HG03571 (cell line): ENCODE data around the gene EOLA1.
"Not testable (repeated sequence)": the region's sequence is repeated elsewhere in the genome, so short reads cannot be mapped to it uniquely, and the experiment has no call there.

Source experiments
- ATAC-seq: cut with Tn5 transposase; IDR thresholded peaks from one replicate; pipeline ENCODE4 v1.9.1; 2021; ENCODE audit not compliant: unreplicated experiment

Gene EOLA1

GRCh38 chrX:149541521-149542047, 772 bp downstream of the EOLA1 start:
- no peak for ATAC-seq

DNA sequence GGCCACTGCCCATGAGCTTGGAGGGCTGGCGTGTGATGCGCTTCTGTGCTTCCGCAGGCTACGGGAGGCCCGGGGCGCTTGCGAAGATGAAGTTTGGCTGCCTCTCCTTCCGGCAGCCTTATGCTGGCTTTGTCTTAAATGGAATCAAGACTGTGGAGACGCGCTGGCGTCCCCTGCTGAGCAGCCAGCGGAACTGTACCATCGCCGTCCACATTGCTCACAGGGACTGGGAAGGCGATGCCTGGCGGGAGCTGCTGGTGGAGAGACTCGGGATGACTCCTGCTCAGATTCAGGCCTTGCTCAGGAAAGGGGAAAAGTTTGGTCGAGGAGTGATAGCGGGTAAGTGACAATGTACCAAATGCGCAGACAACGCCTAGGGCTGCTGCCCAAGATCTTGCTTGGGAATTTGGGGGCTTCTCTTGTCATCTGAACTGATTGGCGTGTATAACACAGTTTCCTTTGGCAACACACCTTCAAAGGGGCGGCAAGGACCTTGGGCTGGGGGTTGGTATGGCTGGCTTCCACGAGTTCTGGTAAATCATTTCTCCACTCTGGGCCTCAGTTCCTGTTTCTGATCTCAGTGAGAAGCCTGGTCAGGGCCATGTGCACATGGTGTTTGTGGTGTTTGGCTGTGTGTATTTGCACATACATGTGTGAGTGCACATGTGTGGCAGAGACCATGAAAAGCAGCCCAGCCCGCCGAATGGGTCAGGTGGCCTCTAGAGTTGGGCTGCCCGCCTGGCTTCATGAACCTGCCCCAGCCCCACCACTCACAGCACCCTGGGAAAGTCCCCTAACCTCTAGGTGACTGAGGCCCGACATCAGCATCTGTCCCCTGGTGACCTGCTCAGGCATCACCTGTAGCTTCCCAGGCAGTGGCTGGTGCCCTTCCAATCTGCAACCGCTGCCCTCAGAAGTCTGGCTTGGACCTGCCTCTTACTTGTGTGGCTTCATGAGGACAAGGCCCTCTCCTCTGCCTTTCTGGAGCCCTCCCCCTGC, 5.0 kb downstream of the EOLA1 start:
- ATAC-seq: peak; percentile 70

- not testable (repeated sequence) for ATAC-seq
Measured at GRCh38 chrX:149546962-149547361, 6.2 kb downstream of the EOLA1 start.

- ATAC-seq: not testable (repeated sequence)
Measured at GRCh38 chrX:149547782-149548181, 7.0 kb downstream of the EOLA1 start.

DNA sequence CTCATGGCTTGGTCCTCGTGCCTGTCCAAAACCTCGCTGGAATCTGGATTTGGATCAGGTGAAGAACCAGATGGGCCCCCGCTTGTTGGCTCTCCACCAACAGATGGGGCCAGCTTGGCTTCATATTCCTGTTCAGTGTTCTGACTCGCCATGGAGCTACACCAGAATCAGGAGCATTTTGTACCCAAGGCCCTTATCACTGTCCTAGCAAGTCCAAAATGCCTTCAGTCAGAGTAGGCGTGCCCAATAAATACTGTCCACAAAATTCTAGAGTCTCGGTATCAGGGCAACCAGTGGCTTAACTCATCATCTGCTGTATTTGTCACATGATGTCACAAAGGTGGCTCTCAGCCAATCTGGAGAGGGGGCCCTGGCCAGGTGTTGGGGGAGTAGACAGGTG, 8.9 kb downstream of the EOLA1 start, which contains the start of gene HSFX3:
Gene HSFX3 (minus strand): TSS at position 224 of the 400 bp plus-strand sequence. CDS start 72 bp downstream, at position 152.
- ATAC-seq: not testable (repeated sequence)

DNA sequence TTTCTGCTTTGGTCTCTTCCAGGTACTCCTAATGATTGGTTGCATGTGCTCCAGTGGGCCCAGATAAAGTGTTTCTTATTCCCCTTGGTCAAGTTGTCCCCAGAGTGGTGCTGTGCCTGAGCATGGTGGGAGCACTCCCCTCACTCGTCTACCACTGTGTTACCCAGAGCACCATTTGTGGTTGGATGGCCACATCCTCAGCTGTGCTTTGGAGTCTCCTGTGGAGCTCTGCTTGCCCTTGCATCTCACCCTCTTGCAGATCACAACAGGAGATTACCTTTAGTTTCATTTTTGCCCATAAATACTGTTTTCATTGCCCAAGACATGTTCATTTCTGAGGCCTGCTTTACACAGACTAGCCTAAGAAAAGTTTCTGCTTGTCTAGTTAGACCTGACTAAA, 9.6 kb downstream of the EOLA1 start:
- ATAC-seq: not testable (repeated sequence)

- not testable (repeated sequence) for ATAC-seq
Measured at GRCh38 chrX:149551245-149551938, 10.6 kb downstream of the EOLA1 start.

GRCh38 chrX:149551939-149552248, 11.1 kb downstream of the EOLA1 start:
- ATAC-seq: not testable (repeated sequence)

- not testable (repeated sequence) for ATAC-seq
Measured at GRCh38 chrX:149555251-149555650, 14.4 kb downstream of the EOLA1 start.

DNA sequence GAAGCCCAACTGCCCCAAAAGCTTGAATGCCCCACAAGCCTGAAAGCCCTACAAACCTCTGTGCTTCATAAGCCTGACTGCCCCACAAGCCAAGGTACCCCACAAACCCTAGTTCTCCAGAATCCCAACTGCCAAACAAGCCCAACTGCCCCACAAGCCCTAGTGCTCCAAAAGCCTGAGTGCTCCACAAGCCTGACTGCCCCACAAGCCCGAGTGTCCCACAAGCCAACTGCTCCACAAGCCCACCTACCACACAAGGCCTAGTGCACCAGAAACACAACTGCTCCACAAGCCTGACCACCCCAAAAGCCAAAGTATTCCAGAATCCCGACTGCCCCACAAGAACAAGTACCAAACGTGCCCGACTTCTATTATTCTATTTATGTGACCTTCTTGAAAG, 22.5 kb downstream of the EOLA1 start:
- ATAC-seq: no peak

GRCh38 chrX:149567621-149568417, 27.0 kb downstream of the EOLA1 start:
- ATAC-seq: no peak

DNA sequence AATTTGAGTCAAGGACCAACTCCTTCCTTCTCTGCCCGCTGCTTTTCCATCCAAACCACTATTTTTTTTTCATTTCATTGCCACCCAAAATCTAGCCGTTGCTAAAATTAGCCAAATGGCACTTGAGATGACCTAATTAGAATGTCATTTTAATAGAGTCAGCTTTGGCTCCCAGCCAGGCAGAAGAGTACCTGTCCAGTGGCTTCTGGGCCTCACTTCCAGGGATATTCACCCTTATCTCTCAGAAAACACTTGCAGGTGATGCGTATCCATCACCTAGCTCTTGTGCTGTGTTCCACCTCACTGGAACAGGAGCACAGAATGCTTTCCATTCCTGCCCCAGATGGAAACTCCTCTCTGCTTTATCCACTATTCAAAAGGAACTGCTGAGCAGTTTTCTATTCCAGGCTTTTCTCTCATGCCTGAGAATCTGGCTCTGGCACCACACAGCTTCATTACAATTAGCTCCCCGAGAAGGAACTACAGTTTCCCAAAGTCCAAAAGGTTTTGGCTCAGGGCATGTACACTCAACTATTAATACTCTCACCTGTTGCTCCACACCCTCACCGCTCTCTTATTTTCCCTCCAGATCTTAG, 28.0 kb downstream of the EOLA1 start:
- ATAC-seq: no peak

DNA sequence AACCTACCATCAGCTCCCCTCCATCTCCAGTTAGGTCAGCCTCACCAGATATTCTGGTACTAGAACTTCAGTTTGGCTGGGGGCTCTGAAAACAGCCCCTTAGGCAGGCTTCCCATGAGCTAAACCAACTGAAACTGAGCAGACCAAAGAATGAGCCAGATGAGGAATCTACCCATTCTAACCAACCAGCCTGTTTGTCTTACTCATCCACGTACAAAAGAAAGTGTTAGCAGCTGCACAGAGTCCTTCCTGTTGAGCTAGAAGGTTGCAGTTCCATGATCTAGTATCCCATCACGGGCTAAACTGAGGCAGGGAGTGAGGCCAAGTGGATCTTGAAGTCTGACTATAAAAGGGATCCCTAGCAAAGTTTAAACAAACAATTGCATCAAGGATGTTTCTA, 29.0 kb downstream of the EOLA1 start:
- ATAC-seq: no peak

- ATAC-seq: no peak
Measured at GRCh38 chrX:149570668-149571067, 29.9 kb downstream of the EOLA1 start.

GRCh38 chrX:149571770-149572169, 31.0 kb downstream of the EOLA1 start:
- no peak for ATAC-seq

DNA sequence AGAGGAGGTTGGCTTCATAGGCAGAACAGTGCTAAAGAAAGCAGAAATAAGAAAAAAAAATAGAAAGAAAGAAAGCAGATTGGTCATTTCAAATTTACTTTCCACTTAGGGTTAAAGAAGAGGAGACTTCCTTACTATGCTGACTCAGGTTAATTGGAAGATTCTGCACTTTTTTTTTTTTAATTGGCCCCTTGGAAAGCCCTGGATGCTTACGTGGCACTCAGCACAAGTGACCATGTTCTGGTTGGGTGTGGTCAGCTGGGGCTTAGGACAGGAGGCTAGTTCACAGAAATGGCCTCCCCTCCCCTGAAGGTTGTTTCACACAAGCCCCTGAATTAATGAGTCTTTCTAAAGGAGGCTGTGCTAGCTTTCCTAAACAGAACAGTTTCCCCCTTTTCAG, 31.9 kb downstream of the EOLA1 start:
- ATAC-seq: no peak

DNA sequence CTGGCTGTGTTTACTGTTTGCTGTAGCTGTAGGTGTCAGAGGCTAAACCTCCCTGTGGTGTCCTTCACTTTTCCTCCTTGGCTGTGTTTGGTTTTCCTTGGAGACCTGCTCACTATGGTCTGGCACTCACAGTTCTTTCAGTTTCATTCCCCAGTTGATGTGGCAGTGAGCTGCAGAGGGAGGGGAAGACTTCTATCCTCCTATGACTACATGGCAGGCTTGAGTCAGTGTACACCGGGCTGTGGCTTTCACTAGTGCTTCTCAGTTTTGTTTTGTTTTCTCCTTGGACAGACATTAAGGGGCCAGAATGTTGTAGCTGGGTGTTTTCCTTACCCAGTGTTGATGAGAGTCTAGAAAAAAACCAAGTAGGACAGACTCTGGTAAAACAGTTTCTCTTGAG, 32.6 kb downstream of the EOLA1 start:
- peak; percentile 100 for ATAC-seq

DNA sequence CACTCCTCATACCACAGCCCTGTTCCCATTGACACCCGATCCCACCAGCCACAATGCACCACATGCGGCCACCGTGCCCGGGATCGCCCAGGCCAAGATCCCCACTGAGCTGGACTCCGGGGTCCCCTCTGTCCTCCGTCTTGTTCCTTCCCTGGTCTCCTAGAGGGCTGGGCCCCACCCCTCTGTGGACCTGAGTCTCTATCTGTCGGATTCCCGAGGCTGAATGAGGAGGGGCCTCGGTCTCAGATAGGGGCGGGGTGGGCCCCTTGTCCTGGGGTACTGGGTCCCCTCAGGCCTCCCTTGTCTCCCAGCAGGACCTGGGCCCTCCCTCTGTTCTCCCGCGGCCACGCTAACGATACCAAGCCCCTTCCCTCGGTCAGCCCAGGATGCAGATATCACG, 44.8 kb downstream of the EOLA1 start:
- ATAC-seq: not testable (repeated sequence)

DNA sequence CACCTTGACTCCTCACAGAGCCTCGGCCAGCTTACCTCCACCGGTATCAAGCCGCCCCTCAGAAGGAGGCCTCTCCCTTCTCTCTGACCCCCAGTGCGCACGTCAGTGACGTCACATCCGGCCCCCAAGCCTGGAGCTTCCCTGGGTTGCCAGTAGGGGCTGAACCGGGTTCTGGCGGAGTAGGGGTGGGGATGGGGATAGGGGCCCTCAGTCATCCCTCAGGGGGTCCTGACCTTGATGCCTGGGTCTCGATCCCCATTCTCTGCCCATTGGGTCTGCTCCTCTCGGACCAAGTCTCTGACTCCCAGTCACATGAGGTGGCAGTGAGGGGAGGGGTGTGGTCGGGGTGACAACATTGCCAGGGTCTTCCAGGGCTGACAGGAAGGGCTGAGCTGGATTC, 46.5 kb downstream of the EOLA1 start, which contains the start of gene MAGEA9B:
Gene MAGEA9B (minus strand): TSS at position 101 of the 400 bp plus-strand sequence. CDS start 4,280 bp downstream, outside the sequence.
- not testable (repeated sequence) for ATAC-seq

DNA sequence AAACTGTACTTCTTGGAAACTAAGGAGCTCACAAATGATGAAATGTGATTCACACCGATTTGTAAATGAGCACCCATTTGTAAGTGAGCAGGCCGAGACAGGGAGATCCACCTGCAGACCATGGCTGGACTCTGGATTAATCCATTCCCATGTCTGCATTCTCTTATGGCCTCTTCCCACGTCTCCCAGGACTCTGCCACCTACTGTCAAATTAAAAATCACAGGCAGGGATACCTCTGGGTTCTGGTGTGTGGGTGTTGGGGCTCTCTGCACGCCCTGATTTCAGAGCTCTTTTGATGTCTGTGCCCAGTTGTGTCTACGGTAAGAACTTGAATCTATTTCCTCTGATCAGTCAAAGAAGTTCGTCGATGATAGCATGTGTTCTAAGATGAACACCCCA, 50.2 kb downstream of the EOLA1 start:
- ATAC-seq: not testable (repeated sequence)
